Neural progenitor cell (in vitro differentiated cells): ENCODE data around the gene MR1. TPM values are rescaled to one million over a fixed set of nuclear protein-coding genes. Genes with fewer than 3 reads are reported as not detected.
A peak's percentile ranks its signal among the peaks of the same experiment; 100 is the strongest.

Source experiments
- DNase-seq: peaks from one replicate; pipeline ENCODE4 v3.0.0-alpha.2; 2016; ENCODE audit warnings: low spot score
- H2AFZ ChIP-seq: fragments of 200-600 bp; sonication (generic); replicated peaks from 2 replicates; pipeline ENCODE4 v1.6.1; 2016; ENCODE audit warnings: antibody characterized with exemption
- H3F3A ChIP-seq: fragments of 200-600 bp; sonication (generic); 2 replicates; pipeline ENCODE4 v1.6.1; 2016; ENCODE audit warnings: antibody characterized with exemption, low read depth
- H3K27ac ChIP-seq: fragments of 200-600 bp; sonication (generic); 2 replicates; pipeline ENCODE4 v1.5.1; 2016; ENCODE audit warnings: mild to moderate bottlenecking
- H3K27me3 ChIP-seq: fragments of 200-600 bp; sonication (generic); 2 replicates; pipeline ENCODE4 v1.6.1; 2016; ENCODE audit warnings: mild to moderate bottlenecking, moderate library complexity
- H3K36me3 ChIP-seq: fragments of 200-600 bp; sonication (generic); 2 replicates; pipeline ENCODE4 v1.5.1; 2016
- H3K4me1 ChIP-seq: fragments of 200-600 bp; sonication (generic); 2 replicates; pipeline ENCODE4 v1.6.1; 2016; ENCODE audit warnings: mixed run types
- H3K4me2 ChIP-seq: fragments of 200-600 bp; sonication (generic); 2 replicates; pipeline ENCODE4 v1.6.1; 2016
- H3K4me3 ChIP-seq: fragments of 200-600 bp; sonication (generic); 2 replicates; pipeline ENCODE4 v1.5.1; 2016
- H3K79me2 ChIP-seq: fragments of 200-600 bp; sonication (generic); 2 replicates; pipeline ENCODE4 v1.6.1; 2016; ENCODE audit warnings: low read depth
- H3K9ac ChIP-seq: fragments of 200-600 bp; sonication (generic); 2 replicates; pipeline ENCODE4 v1.6.1; 2016
- H3K9me3 ChIP-seq: fragments of 200-600 bp; sonication (generic); 2 replicates; pipeline ENCODE4 v1.5.1; 2016; ENCODE audit warnings: low read depth
- H4K20me1 ChIP-seq: fragments of 200-600 bp; sonication (generic); 2 replicates; pipeline ENCODE4 v1.6.1; 2016; ENCODE audit warnings: low read depth
- H3K27ac Mint-ChIP-seq: 3 replicates; pipeline ENCODE4 v1.8.0; 2021; ENCODE audit warnings: mixed read lengths
- H3K27me3 Mint-ChIP-seq: 2 replicates; pipeline ENCODE4 v1.8.0; 2022; ENCODE audit warnings: low read depth, mild to moderate bottlenecking, inconsistent platforms, moderate library complexity, mixed read lengths; ENCODE audit not compliant: insufficient read depth
- H3K36me3 Mint-ChIP-seq: 3 replicates; pipeline ENCODE4 v1.8.0; 2021; ENCODE audit warnings: mixed read lengths
- H3K4me1 Mint-ChIP-seq: 3 replicates; pipeline ENCODE4 v1.8.0; 2021; ENCODE audit warnings: mixed read lengths
- H3K4me3 Mint-ChIP-seq: 3 replicates; pipeline ENCODE4 v1.8.0; 2021; ENCODE audit warnings: mild to moderate bottlenecking, moderate library complexity, mixed read lengths
- H3K9me3 Mint-ChIP-seq: 3 replicates; pipeline ENCODE4 v1.8.0; 2020; ENCODE audit warnings: mixed read lengths
- CTCF ChIP-seq: fragments of 200-600 bp; sonication (generic); IDR thresholded peaks from 2 replicates; pipeline ENCODE4 v1.5.1; 2017; ENCODE audit warnings: antibody characterized with exemption, mild to moderate bottlenecking
- EZH2 ChIP-seq: fragments of 200-600 bp; sonication (generic); IDR thresholded peaks from 2 replicates; pipeline ENCODE4 v1.6.1; 2017; ENCODE audit warnings: antibody characterized with exemption, mild to moderate bottlenecking, moderate library complexity
- EZH2phosphoT487 ChIP-seq: fragments of 200-600 bp; sonication (generic); IDR thresholded peaks from 2 replicates; pipeline ENCODE4 v1.6.1; 2017; ENCODE audit warnings: antibody characterized with exemption
- total RNA-seq: library from RNA; depleted of rRNA; stranded (reverse); fragments of >200 nt; gene quantifications from 2 replicates; pipeline ENCODE4 v1.2.3, GENCODE V29; 2015; ENCODE audit warnings: low replicate concordance

MR1 gene
- total RNA-seq, 1 donor from 2014 or later = not detected

- H3K36me3 Mint-ChIP-seq = peaks cover 6% of the 10 kb centered on the region
- Histone ChIP-seq H3K4me1 (peaks cover 16% of the 10 kb centered on the region), H3K79me2 (peaks cover 63% of the 10 kb centered on the region), H3K9ac (no peak overlapping the region), H3K27me3 (no peaks in the 10 kb centered on the region), H3F3A (peaks cover 16% of the 10 kb centered on the region), H4K20me1 (peaks cover 48% of the 10 kb centered on the region), H3K36me3 (no peaks in the 10 kb centered on the region), H3K27ac (no peak overlapping the region), H3K4me3 (peak overlapping the region; percentile 82), H2AFZ (no peak overlapping the region), H3K4me2 (peak overlapping the region; percentile 84), H3K9me3 (no peaks in the 10 kb centered on the region)
- TF ChIP-seq CTCF = no peak
- TF ChIP-seq EZH2 = no peak
- TF ChIP-seq EZH2phosphoT487 = no peak
- H3K27ac Mint-ChIP-seq = no peak overlapping the region
- no peaks in the 10 kb centered on the region for H3K9me3 Mint-ChIP-seq
- H3K4me3 Mint-ChIP-seq = peak overlapping the region; percentile 98
- no peak for DNase-seq
- peaks cover 7% of the 10 kb centered on the region for H3K27me3 Mint-ChIP-seq
- H3K4me1 Mint-ChIP-seq = peaks cover 15% of the 10 kb centered on the region
Observed at GRCh38 chr1:181021159-181021558, 12.6 kb upstream of the MR1 start.

- Histone ChIP-seq H3K27me3 (no peaks in the 10 kb centered on the region), H3K4me3 (peak overlapping the region; percentile 82), H3F3A (peaks cover 16% of the 10 kb centered on the region), H3K9me3 (no peaks in the 10 kb centered on the region), H3K4me2 (peak overlapping the region; percentile 84), H3K9ac (peak overlapping the region; percentile 49), H3K27ac (peak overlapping the region; percentile 84), H3K4me1 (peaks cover 16% of the 10 kb centered on the region), H3K79me2 (peaks cover 56% of the 10 kb centered on the region), H4K20me1 (peaks cover 40% of the 10 kb centered on the region), H3K36me3 (no peaks in the 10 kb centered on the region), H2AFZ (peak overlapping the region; percentile 47)
- peak; percentile 85 for DNase-seq
- H3K27ac Mint-ChIP-seq = peak overlapping the region; percentile 79
- peak overlapping the region; percentile 98 for H3K4me3 Mint-ChIP-seq
- peaks cover 6% of the 10 kb centered on the region for H3K36me3 Mint-ChIP-seq
- no peaks in the 10 kb centered on the region for H3K9me3 Mint-ChIP-seq
- no peak for TF ChIP-seq EZH2
- TF ChIP-seq CTCF = no peak
- no peak for TF ChIP-seq EZH2phosphoT487
- peaks cover 9% of the 10 kb centered on the region for H3K27me3 Mint-ChIP-seq
- peaks cover 15% of the 10 kb centered on the region for H3K4me1 Mint-ChIP-seq
Observed at GRCh38 chr1:181021811-181022434, 11.9 kb upstream of the MR1 start.

- Mint-ChIP-seq H3K27me3 (peaks cover 9% of the 10 kb centered on the region), H3K4me3 (peak overlapping the region; percentile 98), H3K36me3 (peaks cover 2% of the 10 kb centered on the region), H3K9me3 (no peaks in the 10 kb centered on the region), H3K4me1 (peaks cover 15% of the 10 kb centered on the region), H3K27ac (no peak overlapping the region)
- Histone ChIP-seq H2AFZ (no peak overlapping the region), H4K20me1 (peaks cover 33% of the 10 kb centered on the region), H3K9ac (no peak overlapping the region), H3K79me2 (peaks cover 40% of the 10 kb centered on the region), H3K27me3 (no peaks in the 10 kb centered on the region), H3K27ac (no peak overlapping the region), H3K9me3 (no peaks in the 10 kb centered on the region), H3F3A (peaks cover 16% of the 10 kb centered on the region), H3K36me3 (no peaks in the 10 kb centered on the region), H3K4me3 (peak overlapping the region; percentile 82), H3K4me1 (peaks cover 16% of the 10 kb centered on the region), H3K4me2 (peak overlapping the region; percentile 70)
- TF ChIP-seq EZH2phosphoT487 (no peak), EZH2 (no peak), CTCF (no peak)
- DNase-seq = no peak
Observed at GRCh38 chr1:181023265-181024057, 10.3 kb upstream of the MR1 start.
